Erythroblast (primary cell): ENCODE measurements around the gene RGSL1.

ENCODE experiments used
- GATA1 ChIP-seq: IDR thresholded peaks from 2 replicates; pipeline ENCODE4 v1.6.1; 2011; ENCODE audit warnings: low read depth, mild to moderate bottlenecking, control low read depth, low read length, moderate library complexity
- POLR2A ChIP-seq: IDR thresholded peaks from 2 replicates; pipeline ENCODE4 v1.6.1; 2011; ENCODE audit warnings: mild to moderate bottlenecking, low read length

- TF ChIP-seq POLR2A (no peak), GATA1 (no peak)
Observed at GRCh38 chr1:182431278-182431677, 18.7 kb upstream of the RGSL1 start.
